HUDEP-2 (cell line): ENCODE measurements around the gene CDK1.

Experiments used
- DNase-seq, 76 experiments: peaks; one replicate each; lab custom pipeline; 2025; ENCODE audit not compliant: unreplicated experiment in 76 of 76; lab: John Stamatoyannopoulos, UW

Gene CDK1

GRCh38 chr10:60777696-60778213 lies 523 bp upstream of the CDK1 start:
- DNase-seq: no peak

DNA sequence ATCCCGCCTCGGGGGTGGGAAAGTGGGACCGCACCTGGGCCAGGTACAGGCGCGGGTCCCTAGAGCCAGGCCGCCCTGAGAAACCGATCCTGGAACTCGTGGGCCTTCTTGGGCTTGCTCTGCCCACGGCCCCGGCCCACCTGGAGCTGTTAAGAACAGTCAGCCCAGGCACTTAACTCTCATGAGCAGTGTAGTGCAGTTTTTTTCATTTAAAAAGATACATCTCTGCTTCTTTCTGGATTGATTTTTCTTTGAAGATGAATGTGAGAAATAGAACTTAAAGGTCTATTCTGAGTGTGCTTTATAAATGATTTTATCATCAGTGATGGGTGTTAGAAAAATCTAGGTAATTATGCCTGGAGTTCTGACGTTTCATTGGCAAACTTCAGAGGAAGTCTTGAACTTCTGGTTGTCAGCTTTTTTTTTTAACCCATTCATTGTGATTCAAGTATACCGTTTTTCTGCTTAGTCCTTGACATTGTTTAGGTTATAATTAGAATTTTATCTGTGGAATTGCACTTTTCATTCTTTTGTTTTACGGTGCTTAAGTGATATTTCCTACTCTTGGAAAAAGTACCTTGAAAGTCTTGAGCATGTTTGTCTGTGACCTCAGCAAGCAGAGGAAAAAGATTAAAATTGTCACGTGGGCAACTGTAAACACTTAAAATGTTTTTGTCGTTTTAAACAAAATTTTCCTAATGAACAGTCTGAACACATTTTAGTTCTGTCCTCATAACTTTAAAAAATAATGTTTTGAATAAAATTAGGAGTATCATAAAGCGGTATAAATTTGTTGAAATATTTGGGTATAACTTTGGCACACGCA lies 906 bp downstream of the CDK1 start:
- peak in 1 of 76 experiments; percentile 14 for DNase-seq

- DNase-seq: peak in 9 of 76 experiments; percentile 6 to 41 (median 16)
Measured at GRCh38 chr10:60781661-60782060, 3.4 kb downstream of the CDK1 start.

DNA sequence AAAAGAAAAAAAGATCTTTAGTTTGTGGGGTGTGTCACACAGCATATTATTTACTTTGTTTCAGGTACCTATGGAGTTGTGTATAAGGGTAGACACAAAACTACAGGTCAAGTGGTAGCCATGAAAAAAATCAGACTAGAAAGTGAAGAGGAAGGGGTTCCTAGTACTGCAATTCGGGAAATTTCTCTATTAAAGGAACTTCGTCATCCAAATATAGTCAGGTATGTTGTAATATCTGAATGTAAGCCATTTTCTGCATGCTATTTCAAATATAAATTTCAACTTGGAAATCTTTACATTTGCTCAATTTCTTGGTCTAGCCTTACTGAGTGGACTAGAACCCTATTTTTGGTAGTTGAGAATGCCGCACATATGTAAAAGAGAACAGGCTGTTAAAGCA lies 6.4 kb downstream of the CDK1 start:
- no peak for DNase-seq

- DNase-seq: no peak
Measured at GRCh38 chr10:60788544-60788943, 10.3 kb downstream of the CDK1 start.

DNA sequence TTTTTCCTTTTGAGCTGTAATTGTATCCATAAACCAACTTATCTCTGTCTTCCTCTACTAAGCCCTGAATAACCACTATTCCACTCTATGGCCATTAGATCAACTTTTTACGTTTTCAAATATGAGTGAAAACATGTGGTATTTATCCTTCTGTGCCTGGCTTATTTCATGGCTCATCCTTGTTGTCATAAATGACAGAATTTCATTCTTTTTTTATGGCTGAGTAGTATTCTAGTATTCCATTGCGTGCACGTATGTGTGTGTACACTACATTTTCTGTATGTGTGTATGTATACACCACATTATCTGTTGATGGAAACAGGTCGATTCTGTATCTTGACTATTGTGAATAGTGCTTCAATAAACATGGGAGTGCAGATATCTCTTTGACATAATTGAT lies 11.1 kb downstream of the CDK1 start:
- no peak for DNase-seq

- no peak for DNase-seq
Measured at GRCh38 chr10:60794953-60795352, 16.7 kb downstream of the CDK1 start.

DNA sequence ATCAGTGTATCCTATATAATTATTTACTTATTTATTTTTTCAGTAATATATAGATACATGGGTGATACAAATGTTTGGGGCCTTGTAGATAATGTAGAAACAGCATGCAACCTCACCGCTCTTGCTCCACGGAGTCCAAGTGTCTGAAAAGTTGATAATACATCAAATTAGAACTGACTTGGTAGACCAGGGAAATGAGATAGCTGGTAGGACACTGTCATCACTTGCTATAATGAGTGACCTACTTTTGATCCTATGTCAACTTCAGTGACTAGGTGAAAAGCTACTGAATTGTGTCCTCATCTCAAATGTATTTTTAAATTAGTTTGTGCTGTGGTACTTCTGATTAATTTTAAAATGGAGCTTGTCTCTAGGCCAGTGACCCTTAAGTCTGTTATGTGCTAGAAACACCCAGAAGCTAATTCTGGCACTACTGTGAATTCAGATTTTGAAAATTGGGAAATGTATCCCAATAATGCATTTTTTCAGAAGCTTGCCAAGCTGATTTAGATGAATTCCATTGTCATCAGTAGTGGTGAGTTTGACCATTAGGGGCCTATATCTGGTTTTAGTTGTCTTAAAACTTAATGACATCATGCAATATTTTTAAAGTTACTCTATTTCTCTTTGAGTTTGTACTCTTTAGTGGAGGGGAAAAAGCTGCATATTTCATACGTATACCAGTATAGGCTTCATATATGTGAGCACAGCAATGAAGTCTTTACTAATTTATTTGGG lies 17.4 kb downstream of the CDK1 start:
- DNase-seq: no peak

GRCh38 chr10:60796481-60796880 lies 18.2 kb downstream of the CDK1 start:
- no peak for DNase-seq

- no peak for DNase-seq
Measured at GRCh38 chr10:60797200-60797599, 18.9 kb downstream of the CDK1 start.

DNA sequence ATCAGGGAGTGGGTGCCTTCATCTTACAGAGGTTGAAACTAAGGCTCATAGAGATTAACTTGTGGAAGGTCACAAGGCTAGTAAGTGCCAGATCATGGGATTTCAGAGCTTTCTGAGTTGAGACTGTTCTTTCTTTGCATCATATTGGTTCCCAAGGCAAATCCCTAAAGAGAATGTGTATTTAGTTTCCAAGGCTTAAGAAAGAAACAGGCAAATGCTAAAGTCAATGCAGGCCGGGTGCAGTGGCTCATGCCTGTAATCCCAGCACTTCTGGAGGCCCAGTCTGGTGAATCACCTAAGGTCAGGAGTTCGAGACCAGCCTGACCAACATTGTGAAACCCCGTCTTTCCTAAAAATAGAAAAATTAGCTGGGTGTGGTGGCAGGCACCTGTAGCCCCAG lies 19.8 kb downstream of the CDK1 start:
- DNase-seq: no peak

GRCh38 chr10:60798870-60799269 lies 20.6 kb downstream of the CDK1 start:
- DNase-seq: no peak

DNA sequence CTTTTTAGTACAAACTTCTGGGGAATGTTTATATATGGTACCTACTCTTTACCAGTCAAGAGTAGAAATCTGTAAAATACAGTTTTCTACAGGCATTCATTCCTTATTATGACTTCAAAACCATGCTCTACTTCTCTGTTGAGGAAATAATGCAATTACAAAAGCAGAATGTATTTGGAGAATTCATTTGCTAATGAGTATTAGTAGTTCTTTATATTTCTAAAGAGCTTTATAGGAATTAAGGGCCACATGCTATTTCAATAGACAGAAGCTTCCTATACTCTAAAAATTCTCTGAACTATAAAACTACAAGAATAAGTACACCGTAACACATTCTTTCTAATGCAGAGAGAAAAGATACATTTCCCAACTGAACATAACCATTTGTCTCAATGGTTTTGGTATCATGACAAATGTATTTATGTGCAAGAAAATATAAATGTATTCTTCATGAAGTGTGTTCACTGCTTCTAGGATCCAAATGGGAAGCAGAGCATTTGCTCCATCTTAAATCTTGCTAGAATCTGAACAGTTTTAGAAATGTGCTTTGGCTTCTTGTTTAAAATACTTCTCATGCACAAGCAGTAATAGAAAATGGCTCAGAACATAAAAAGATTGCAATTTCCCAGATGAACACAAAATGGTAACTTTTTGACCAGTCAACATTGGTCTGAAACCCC lies 21.8 kb downstream of the CDK1 start:
- no peak for DNase-seq

- no peak for DNase-seq
Measured at GRCh38 chr10:60800918-60801317, 22.6 kb downstream of the CDK1 start.

DNA sequence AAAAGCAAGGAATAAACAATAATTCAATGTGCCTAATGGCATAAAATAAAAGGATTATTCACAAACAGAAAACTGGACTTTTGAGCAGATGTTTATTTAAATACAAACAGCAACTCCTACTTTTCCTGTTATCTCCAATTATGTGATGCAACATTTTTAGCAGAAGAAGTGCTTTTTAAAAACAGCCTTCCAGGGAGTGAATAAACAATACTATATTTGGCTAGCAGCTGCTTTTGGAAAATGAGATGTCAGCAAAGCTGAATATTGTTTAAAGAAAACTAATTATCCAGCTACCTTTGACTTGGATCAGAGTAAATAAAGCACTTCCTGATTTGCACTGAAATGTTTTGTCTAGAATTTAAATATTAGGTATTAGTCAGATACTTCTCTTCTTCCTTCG lies 23.2 kb downstream of the CDK1 start:
- DNase-seq: no peak

GRCh38 chr10:60803433-60803832 lies 25.2 kb downstream of the CDK1 start:
- DNase-seq: no peak

GRCh38 chr10:60803865-60804264 lies 25.6 kb downstream of the CDK1 start:
- no peak for DNase-seq

GRCh38 chr10:60806921-60807320 lies 28.6 kb downstream of the CDK1 start:
- DNase-seq: no peak

DNA sequence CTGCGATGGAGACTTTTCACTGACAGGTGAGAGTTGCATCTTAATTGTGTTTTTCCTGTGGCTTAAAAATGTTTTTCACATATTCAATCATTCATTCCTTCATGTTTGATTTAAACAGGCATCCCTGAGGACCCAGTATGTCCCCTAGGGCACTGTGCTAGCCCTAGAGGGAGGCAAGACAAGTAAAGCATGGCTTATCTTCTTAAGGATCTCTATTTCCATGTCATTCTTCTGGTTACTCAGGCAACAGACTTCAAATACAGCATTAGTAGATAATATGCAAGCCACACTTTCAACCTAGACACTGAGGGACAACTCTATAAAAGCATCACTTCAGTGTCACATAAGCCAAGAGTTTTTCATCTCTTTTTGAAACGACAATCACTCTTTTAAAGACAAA lies 29.2 kb downstream of the CDK1 start:
- DNase-seq: no peak

GRCh38 chr10:60808036-60808435 lies 29.8 kb downstream of the CDK1 start:
- DNase-seq: no peak

- no peak for DNase-seq
Measured at GRCh38 chr10:60809157-60809556, 30.9 kb downstream of the CDK1 start.
